A549 (cell line): ENCODE results near the gene WASHC1. TPM values are rescaled to one million over a fixed set of nuclear protein-coding genes. Genes with fewer than 3 reads are reported as not detected.
"Not testable (repeated sequence)": the region's sequence is repeated elsewhere in the genome, so short reads cannot be mapped to it uniquely, and the experiment has no call there.

ENCODE experiments used
- ATAC-seq, 2 experiments: fragments of 200-7000 bp in 1 of 2; fragments of >200 bp in 1 of 2; cut with Nextera tagmentation in 1 of 2; cut with Tn5 transposase in 1 of 2; 3 replicates each; pipeline versions ENCODE4 v1.8.0 to v1.9.1; 2018 to 2020; ENCODE audit warnings: mild to moderate bottlenecking in 1 of 2, moderate library complexity in 1 of 2
- CTCF ChIA-PET: fragments of 300-600 bp; sonication (Branson Sonifier 250); formaldehyde crosslinking; extraction: SDS; loops from one replicate; lab custom pipeline; 2021; ENCODE audit warnings: antibody characterized with exemption, inconsistent platforms; lab: Yijun Ruan, JAX
- POLR2A ChIA-PET: fragments of 350-600 bp; formaldehyde crosslinking; extraction: SDS; loops from one replicate; lab custom pipeline; 2021; ENCODE audit warnings: antibody characterized with exemption, inconsistent platforms; lab: Yijun Ruan, JAX
- DNase-seq, 2 experiments: peaks; one replicate each; pipeline versions ENCODE4 v3.0.0 to v3.0.0-alpha.2; 2011 to 2016; ENCODE audit warnings: low read depth in 1 of 2, low spot score in 1 of 2
- FAIRE-seq: peaks from 2 replicates; lab custom pipeline; 2011; peaks lifted over from hg19 to GRCh38; lab: Jason Lieb, UNC
- H3K27ac ChIP-seq, 2 experiments: fragments of >200 bp; sonication (Bioruptor Twin); formaldehyde crosslinking; 3 replicates each; pipeline ENCODE4 v1.5.1; 2016 to 2017
- H3K4me1 ChIP-seq: fragments of >200 bp; sonication (Bioruptor Twin); formaldehyde crosslinking; 3 replicates; pipeline ENCODE4 v1.6.1; 2016
- H3K4me2 ChIP-seq: fragments of >200 bp; sonication (Bioruptor Twin); formaldehyde crosslinking; 3 replicates; pipeline ENCODE4 v1.6.1; 2016
- H3K4me3 ChIP-seq: fragments of >200 bp; sonication (Bioruptor Twin); formaldehyde crosslinking; 3 replicates; pipeline ENCODE4 v1.5.1; 2016
- H3K9me3 ChIP-seq: fragments of >200 bp; sonication (Bioruptor Twin); formaldehyde crosslinking; 3 replicates; pipeline ENCODE4 v1.6.1; 2016
- MAFK ChIP-seq: fragments of 450-650 bp; IDR thresholded peaks from 2 replicates; pipeline ENCODE4 v1.6.1; 2014; ENCODE audit not compliant: partially characterized antibody
- WGBS: methylation state at CpG from one replicate; pipeline ENCODE4 v1.1.6; 2017; ENCODE audit errors: missing lambda C conversion rate; 5-methylcytosine and 5-hydroxymethylcytosine counted together
- polyA minus RNA-seq: library from RNA; depleted of rRNA, polyadenylated mRNA; stranded (reverse); fragments of >200 nt; gene quantifications from 2 replicates; pipeline ENCODE4 v1.2.3, GENCODE V29; 2011; rRNA and poly(A)+ RNA removed
- polyA plus RNA-seq, 4 experiments: library from polyadenylated mRNA; depleted of rRNA in 3 of 4; stranded (reverse); fragments of >200 nt; fragmentation: RNase III in 1 of 4; extraction: RNeasy Plus Mini Kit Qiagen cat#74134 plus additional on column Dnase treatment in 1 of 4; gene quantifications; 2 replicates in 3 of 4; 3 replicates in 1 of 4; pipeline ENCODE4 v1.2.3, GENCODE V29; 2011 to 2017

WASHC1 gene
- 7.3 and 7.7 TPM in 2 replicates for polyA plus RNA-seq (2011; rRNA removed)
- polyA plus RNA-seq (2012; cell fraction: cytosol; rRNA removed): 11.9 and 13.1 TPM in 2 replicates
- polyA plus RNA-seq (2012; cell fraction: nucleus; rRNA removed): 46.4 and 50.1 TPM in 2 replicates
- polyA plus RNA-seq (2017; fragmentation: RNase III; extraction: RNeasy Plus Mini Kit Qiagen cat#74134 plus additional on column Dnase treatment): 7.3 to 8.7 TPM (median 7.4 TPM) in 3 replicates
- 7.2 and 7.8 TPM in 2 replicates for polyA minus RNA-seq

- DNase-seq, H3K4me2 ChIP-seq, POLR2A ChIA-PET, ATAC-seq, H3K9me3 ChIP-seq, FAIRE-seq, H3K4me1 ChIP-seq, CTCF ChIA-PET: not testable (repeated sequence)
- peak within 1 kb of the TSS; percentile 53 for H3K4me3 ChIP-seq
- WGBS: no CpG with 5 or more reads among the region's 20 CpGs
- peak within 1 kb of the TSS in 1 of 2 experiments; percentile 82; a peak in 3 of 6 replicates for H3K27ac ChIP-seq
Measured at GRCh38 chr9:29356-29755, at the start of gene WASHC1. Gene WASHC1 (minus strand): TSS chr9:29456. CDS start chr9:24999, 4,457 bp downstream.

DNA sequence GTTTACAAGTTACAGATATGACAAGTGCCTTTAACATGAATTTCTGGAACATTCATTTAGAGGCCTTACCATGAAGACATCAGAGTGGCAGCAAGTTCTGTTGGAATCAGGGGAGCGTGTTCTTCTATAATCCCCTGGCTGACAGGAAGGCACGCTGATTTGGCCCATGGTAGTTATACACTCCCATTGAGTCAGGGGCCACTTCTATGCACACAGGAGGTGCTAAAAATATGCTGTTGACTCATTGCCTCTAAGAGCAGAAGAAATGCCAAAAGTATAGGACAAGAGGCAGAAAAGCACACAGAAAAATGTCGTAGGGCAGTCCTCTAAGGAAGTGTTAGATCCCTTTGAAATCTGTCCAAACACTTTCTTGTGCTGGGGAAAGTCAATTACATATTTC lies 49.1 kb upstream of the WASHC1 start:
- H3K4me2 ChIP-seq, H3K27ac ChIP-seq, FAIRE-seq, H3K9me3 ChIP-seq, CTCF ChIA-PET, POLR2A ChIA-PET, DNase-seq, ATAC-seq, H3K4me1 ChIP-seq, H3K4me3 ChIP-seq: not testable (repeated sequence)
- 19% methylated on average over 3 of the region's 3 CpGs for WGBS

DNA sequence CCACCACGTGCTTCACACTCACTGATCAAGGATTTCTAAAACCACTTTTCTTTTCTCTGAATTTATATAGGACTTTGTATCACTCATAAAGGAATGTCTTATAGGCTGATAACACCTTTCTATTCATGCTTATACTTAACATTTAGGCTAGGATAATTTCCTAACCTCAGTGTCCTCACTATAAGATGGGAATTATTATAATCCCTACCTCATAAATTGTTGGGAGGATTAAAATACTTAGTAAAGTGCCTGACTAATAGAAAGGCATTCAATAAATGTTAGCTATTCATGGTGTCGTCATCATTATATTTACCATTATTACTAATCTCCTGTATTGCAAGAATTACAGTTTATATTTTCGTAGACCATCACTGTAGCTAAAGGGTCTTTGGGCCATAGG lies 47.1 kb upstream of the WASHC1 start:
- H3K4me2 ChIP-seq, POLR2A ChIA-PET, H3K4me1 ChIP-seq, CTCF ChIA-PET, H3K27ac ChIP-seq, DNase-seq, H3K4me3 ChIP-seq, H3K9me3 ChIP-seq, FAIRE-seq: not testable (repeated sequence)
- peak in 1 of 2 experiments; percentile 10; a peak in 1 of 6 replicates for ATAC-seq
- 17% methylated on average over 3 of the region's 3 CpGs for WGBS

DNA sequence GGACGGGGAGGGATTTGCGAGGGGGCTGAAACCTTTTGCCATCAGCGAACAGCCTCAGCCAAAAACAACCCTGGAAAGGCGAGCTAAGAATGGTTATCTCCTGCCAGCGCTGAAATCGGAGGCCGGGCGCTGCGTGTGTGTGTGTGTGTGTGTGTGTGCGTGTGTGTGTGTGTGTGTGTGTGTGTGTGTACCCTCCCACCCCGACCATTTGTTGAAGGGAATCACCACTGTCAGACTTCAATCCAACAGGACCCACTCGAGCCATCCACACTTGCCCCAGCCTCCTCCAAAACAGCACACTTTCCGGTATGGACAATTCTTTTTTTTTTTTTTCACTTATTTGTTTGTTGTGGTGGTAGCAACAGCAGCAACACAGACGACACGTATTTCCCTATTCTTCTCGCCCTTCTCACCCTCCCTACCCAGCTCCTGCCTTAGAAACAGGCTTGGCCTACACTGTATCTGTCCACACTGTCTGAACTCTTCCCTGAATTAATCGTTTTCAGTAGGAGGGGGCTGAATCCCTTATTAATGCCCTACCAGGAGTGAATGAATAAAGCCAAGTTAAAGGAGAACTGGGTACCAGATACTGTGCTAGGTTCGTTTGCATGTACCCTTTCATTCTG lies 44.8 kb upstream of the WASHC1 start:
- DNase-seq, H3K4me1 ChIP-seq, POLR2A ChIA-PET, FAIRE-seq, H3K9me3 ChIP-seq, H3K4me3 ChIP-seq, H3K27ac ChIP-seq: not testable (repeated sequence)
- CTCF ChIA-PET: interaction anchor here (0.9 kb wide), 1 partner anchor 15 kb away, joined by 3 read pairs; no protein-coding TSS in a partner anchor
- peak overlapping the region; percentile 81; the same call in 1 of the 3 replicates for H3K4me2 ChIP-seq
- 69% methylated on average over 15 of the region's 18 CpGs for WGBS
- peak; percentile 23 to 39; a peak in 4 of 6 replicates for ATAC-seq

DNA sequence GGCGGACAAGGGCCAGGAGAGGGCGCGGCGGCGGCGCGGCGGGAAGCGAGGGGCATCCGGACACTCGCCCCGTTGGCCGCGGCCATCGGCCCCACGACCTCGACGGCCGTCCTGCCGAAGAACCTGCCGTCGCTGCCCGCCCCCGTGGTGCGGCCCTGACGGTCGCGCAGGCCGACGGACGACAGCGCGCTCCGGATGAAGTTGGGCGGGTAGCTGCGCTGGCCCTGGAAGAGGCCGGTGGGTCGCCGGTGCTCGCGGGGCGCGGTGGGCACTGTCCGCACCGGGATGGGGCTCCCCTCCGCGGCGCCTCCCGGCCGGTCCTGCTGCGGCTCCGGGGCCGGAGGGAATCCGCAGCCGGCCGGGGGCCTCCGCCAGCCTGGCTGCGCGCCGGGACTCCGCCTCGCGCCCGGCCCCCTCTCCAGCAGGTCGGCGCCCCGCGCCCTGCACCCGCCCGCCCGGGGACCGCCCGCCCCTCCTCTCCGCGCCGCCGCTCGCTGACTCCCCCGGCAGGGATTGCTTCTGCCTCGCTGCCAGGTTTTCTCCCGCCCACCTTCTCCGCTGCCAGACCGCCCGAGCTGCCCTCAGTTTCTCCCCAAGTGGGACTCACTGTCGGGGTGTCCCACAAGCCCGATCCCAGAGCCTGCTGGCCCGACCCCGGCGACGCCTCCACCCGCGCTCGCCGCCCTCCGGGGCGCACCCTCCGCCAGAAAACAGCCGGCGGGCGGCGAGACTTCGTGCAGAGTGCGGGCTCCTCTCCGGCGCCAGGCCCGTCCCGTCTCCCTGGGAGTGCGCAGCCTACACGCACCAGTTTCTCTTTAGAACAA lies 44.0 kb upstream of the WASHC1 start:
- H3K4me1 ChIP-seq, DNase-seq, POLR2A ChIA-PET, H3K9me3 ChIP-seq, FAIRE-seq: not testable (repeated sequence)
- Histone ChIP-seq H3K4me3 (peak overlapping the region; percentile 56), H3K27ac (peak overlapping the region; percentile 57 to 83; a peak in 5 of 6 replicates), H3K4me2 (peak overlapping the region; percentile 81)
- ATAC-seq: peak; percentile 76 to 82
- WGBS: 52% methylated on average over 23 of the region's 109 CpGs
- CTCF ChIA-PET: interaction anchor here (0.9 kb wide), 1 partner anchor 15 kb away, joined by 3 read pairs; no protein-coding TSS in a partner anchor

DNA sequence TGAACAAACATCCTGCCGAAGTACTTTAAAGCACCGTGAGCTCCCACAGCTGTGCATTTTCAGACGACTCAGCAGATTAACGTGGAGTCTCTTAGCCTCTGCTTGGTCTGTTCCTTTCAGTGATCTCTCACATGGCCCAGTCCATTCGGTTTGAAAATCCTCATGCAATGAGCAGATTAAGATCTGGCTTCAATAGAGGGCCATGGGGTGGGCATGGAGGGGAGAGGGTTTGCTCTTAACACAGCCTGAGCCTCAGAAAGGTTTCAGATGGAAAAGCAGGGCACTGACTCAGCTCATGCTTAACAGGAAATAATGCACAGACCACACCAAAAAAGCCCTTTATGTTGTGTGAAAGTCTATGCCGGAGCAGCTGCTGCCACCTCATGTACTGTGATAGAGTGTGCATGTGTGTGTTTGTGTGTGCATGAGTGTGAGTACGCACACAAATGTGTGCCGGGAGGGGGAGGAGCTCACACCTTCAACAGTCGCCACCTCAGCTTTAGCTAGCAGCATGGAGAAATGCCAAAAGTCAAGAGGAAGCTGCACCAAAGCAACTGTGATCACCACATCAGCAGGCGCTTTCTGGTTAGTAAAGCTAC lies 33.9 kb upstream of the WASHC1 start:
- WGBS: 29% methylated on average over 7 of the region's 10 CpGs
- FAIRE-seq, H3K4me2 ChIP-seq, POLR2A ChIA-PET, H3K9me3 ChIP-seq, H3K4me3 ChIP-seq, CTCF ChIA-PET, DNase-seq, H3K4me1 ChIP-seq, H3K27ac ChIP-seq: not testable (repeated sequence)
- ATAC-seq: peak; percentile 57 to 66; a peak in 4 of 6 replicates
- TF ChIP-seq MAFK: peak; percentile 62

DNA sequence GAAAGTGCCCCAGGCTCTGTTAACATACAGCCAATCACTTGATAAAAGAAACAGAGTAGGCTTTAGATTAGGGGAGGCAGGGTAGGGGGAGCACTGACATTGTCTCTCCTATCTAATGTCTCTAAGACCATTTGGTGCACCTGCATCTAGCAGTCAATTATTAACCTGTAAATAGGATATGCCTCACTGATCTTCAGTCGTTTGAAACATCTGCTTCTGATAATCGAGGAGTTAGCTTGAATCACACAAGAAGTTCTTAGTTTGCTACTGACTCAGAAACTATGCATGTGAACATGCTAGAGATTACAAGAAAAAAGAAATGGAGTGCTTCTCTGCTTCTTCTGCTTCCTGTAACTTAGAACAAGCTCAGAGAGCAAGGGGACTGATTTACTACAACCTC lies 23.4 kb upstream of the WASHC1 start:
- CTCF ChIA-PET, H3K4me3 ChIP-seq, H3K27ac ChIP-seq, POLR2A ChIA-PET, DNase-seq, H3K9me3 ChIP-seq, H3K4me2 ChIP-seq, H3K4me1 ChIP-seq, FAIRE-seq, ATAC-seq: not testable (repeated sequence)
- 0% methylated on average over 2 of the region's 2 CpGs for WGBS

GRCh38 chr9:48190-48842 lies 19.1 kb upstream of the WASHC1 start:
- H3K4me2 ChIP-seq: peak overlapping the region; percentile 26; the same call in 1 of the 3 replicates
- DNase-seq, H3K9me3 ChIP-seq, H3K4me1 ChIP-seq, CTCF ChIA-PET, H3K4me3 ChIP-seq, FAIRE-seq, ATAC-seq, POLR2A ChIA-PET, H3K27ac ChIP-seq: not testable (repeated sequence)
- 11% methylated on average over 5 of the region's 5 CpGs for WGBS

DNA sequence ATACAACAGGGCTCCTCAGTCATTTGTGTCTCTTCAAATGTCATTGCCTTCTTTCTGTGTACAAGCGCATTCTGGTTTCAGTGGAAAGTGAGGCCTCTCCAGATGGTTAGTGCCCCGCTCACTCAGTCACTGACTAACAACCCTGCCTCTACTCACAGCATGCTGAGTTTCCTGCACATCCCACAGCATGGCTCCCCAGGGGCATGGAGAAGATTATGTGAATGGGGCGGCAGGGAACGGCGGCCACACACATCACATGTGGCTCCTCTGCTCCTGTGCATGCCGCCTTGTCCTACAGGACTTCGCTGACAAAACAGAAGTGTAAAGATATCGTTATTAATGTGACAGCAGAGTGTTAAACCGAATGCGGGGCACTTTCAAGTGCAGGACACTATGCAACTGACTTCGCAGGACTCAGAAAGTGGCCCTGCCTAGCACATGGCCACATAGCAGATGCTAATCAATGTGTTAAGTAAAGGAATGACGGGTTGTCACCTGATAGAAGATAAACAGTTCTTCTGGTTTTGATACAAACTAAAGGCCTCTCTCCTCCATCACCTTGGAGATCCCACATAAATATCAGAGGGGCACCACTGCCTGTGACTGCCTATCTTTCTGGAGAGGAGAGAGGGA lies 17.5 kb upstream of the WASHC1 start:
- FAIRE-seq, H3K9me3 ChIP-seq, DNase-seq, H3K4me3 ChIP-seq, H3K27ac ChIP-seq, CTCF ChIA-PET, H3K4me2 ChIP-seq, POLR2A ChIA-PET, H3K4me1 ChIP-seq: not testable (repeated sequence)
- ATAC-seq: peak in 1 of 2 experiments; percentile 52; a peak in 2 of 6 replicates
- WGBS: 86% methylated on average over 11 of the region's 12 CpGs
